MM.1S (cell line): Measurements from ENCODE around the gene MYH14.

ENCODE experiments used
- DNase-seq: peaks from one replicate; pipeline ENCODE4 v3.0.0-alpha.2; 2015
- H2AFZ ChIP-seq: fragments of 300-600 bp; sonication (generic); 2 replicates; pipeline ENCODE4 v1.6.0; 2016; ENCODE audit warnings: antibody characterized with exemption, low read length
- H3F3A ChIP-seq: fragments of 300-600 bp; sonication (generic); 2 replicates; pipeline ENCODE4 v1.6.1; 2016; ENCODE audit warnings: mild to moderate bottlenecking, antibody characterized with exemption, low read length, moderate library complexity, mixed read lengths; ENCODE audit not compliant: insufficient read depth
- H3K27ac ChIP-seq: fragments of 300-600 bp; sonication (generic); 2 replicates; pipeline ENCODE4 v1.5.1; 2016; ENCODE audit warnings: mild to moderate bottlenecking, low read length
- H3K27me3 ChIP-seq: fragments of 300-600 bp; sonication (generic); replicated peaks from 2 replicates; pipeline ENCODE4 v1.6.0; 2016; ENCODE audit warnings: low read length; ENCODE audit not compliant: insufficient read depth
- H3K36me3 ChIP-seq: fragments of 300-600 bp; sonication (generic); replicated peaks from 2 replicates; pipeline ENCODE4 v1.6.1; 2016; ENCODE audit warnings: mild to moderate bottlenecking, low read length, mixed read lengths; ENCODE audit not compliant: insufficient read depth
- H3K4me1 ChIP-seq: fragments of 300-600 bp; sonication (generic); 2 replicates; pipeline ENCODE4 v1.6.1; 2016; ENCODE audit warnings: low read length, mixed read lengths
- H3K4me2 ChIP-seq: fragments of 300-600 bp; sonication (generic); 2 replicates; pipeline ENCODE4 v1.6.0; 2016; ENCODE audit warnings: low read depth, low read length
- H3K4me3 ChIP-seq: fragments of 300-600 bp; sonication (generic); 2 replicates; pipeline ENCODE4 v1.5.1; 2016; ENCODE audit warnings: low read length, mixed read lengths
- H3K79me2 ChIP-seq: fragments of 300-600 bp; sonication (generic); 2 replicates; pipeline ENCODE4 v1.6.1; 2016; ENCODE audit warnings: mixed run types, low read length, mixed read lengths
- H3K9ac ChIP-seq: fragments of 300-600 bp; sonication (generic); 2 replicates; pipeline ENCODE4 v1.6.1; 2016; ENCODE audit warnings: low read length, mixed read lengths
- H3K9me2 ChIP-seq: fragments of 300-600 bp; sonication (generic); replicated peaks from 2 replicates; pipeline ENCODE4 v1.6.1; 2016; ENCODE audit warnings: mild to moderate bottlenecking, low read length, mixed read lengths; ENCODE audit not compliant: insufficient read depth
- H3K9me3 ChIP-seq: fragments of 300-600 bp; sonication (generic); replicated peaks from 2 replicates; pipeline ENCODE4 v1.6.1; 2016; ENCODE audit warnings: mild to moderate bottlenecking, low read length, mixed read lengths; ENCODE audit not compliant: insufficient read depth
- H4K20me1 ChIP-seq: fragments of 300-600 bp; sonication (generic); 2 replicates; pipeline ENCODE4 v1.6.1; 2016; ENCODE audit warnings: mild to moderate bottlenecking, low read length, moderate library complexity, mixed read lengths; ENCODE audit not compliant: insufficient read depth
- EZH2 ChIP-seq: fragments of 300-600 bp; sonication (generic); optimal IDR thresholded peaks from 2 replicates; pipeline ENCODE3; 2017; ENCODE audit warnings: low read depth, mild to moderate bottlenecking, antibody characterized with exemption, low read length, mixed read lengths
- EZH2phosphoT487 ChIP-seq: fragments of 300-600 bp; sonication (generic); IDR thresholded peaks from 2 replicates; pipeline ENCODE4 v1.6.1; 2018; ENCODE audit warnings: antibody characterized with exemption, low read length
- TF ChIP-seq, protein P1 (sequence below): fragments of 300-600 bp; sonication (generic); IDR thresholded peaks from 2 replicates; pipeline ENCODE4 v1.5.1; 2016; ENCODE audit warnings: antibody characterized with exemption, low read length, mixed read lengths

The MYH14 gene

DNA sequence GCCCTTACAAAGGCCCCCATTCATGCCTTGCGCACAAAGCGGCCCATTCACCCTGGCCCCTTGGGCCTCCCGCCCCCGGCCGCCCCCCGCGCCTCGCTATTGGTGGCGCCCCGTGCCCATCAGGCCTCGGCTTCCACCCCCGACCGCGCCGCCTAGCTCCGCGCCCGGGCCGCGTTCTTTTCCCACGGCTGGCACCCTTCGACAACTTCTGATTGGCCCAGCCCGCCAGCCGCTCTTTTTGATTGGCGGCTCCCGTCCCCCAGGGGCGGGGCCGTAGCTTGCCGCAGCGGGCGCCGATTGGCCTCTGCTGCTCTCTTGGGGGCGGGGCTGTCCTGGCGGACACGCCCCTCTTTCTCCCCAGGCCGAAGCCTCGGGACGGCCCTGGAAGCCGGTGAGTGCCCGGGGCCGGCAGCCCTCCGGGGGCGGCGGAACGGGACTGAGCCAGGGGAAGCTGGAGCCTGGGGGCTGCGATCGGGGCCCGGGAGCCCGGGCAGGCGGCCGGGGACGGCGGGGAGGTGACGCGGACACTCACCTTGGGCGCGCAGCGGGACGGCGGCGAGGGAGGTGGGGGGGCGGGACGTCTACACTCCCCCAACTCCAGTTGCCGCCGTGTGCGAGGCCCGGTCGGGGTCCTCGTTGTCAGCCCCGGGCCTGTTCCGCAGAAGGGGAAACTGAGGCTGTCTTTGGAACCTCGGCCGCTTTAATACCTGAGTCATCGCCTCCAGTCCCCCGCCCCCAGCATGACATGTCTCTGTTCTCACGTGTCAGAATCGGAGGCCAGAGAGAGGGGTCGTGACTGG, at the start of gene MYH14:
MYH14 (plus strand) TSS at position 342 of the 800 bp plus-strand sequence. CDS start 6,744 bp downstream, outside the sequence.
- no peak for DNase-seq
- Histone ChIP-seq H3K79me2 (no peaks in the 10 kb centered on the region), H3K27ac (no peak within 1 kb of the TSS), H3K9ac (no peak within 1 kb of the TSS), H2AFZ (no peak within 1 kb of the TSS), H3K4me2 (no peak within 1 kb of the TSS), H3K4me3 (no peak within 1 kb of the TSS), H4K20me1 (no peaks in the 10 kb centered on the region), H3F3A (no peaks in the 10 kb centered on the region), H3K9me2 (no peaks in the 10 kb centered on the region), H3K4me1 (no peaks in the 10 kb centered on the region), H3K36me3 (no peaks in the 10 kb centered on the region), H3K27me3 (peaks cover 71% of the 10 kb centered on the region), H3K9me3 (no peaks in the 10 kb centered on the region)
- TF ChIP-seq EZH2phosphoT487 (no peak), EZH2 (no peak)
- TF ChIP-seq, protein P1, sequence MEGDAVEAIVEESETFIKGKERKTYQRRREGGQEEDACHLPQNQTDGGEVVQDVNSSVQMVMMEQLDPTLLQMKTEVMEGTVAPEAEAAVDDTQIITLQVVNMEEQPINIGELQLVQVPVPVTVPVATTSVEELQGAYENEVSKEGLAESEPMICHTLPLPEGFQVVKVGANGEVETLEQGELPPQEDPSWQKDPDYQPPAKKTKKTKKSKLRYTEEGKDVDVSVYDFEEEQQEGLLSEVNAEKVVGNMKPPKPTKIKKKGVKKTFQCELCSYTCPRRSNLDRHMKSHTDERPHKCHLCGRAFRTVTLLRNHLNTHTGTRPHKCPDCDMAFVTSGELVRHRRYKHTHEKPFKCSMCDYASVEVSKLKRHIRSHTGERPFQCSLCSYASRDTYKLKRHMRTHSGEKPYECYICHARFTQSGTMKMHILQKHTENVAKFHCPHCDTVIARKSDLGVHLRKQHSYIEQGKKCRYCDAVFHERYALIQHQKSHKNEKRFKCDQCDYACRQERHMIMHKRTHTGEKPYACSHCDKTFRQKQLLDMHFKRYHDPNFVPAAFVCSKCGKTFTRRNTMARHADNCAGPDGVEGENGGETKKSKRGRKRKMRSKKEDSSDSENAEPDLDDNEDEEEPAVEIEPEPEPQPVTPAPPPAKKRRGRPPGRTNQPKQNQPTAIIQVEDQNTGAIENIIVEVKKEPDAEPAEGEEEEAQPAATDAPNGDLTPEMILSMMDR = no peak

DNA sequence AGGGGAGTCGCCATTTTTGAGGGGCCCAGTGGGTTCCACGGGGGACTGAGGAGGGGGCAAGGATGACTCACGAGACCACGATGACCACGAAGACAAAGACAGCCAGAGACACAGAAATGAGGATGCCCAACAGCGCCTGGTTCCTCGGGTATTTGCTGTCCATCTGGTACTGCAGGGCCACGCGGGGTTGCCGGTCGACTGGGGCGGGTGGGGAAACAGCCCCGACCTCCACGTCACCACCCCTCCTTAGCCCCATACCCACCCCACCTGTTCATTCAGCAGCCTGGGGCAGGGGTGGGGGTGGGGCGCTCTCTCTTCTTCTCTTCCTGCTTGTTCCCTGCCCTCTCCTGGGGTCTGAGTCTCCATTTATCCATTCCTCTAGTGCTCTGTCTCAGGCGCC, 48.9 kb upstream of the MYH14 start:
- no peak for DNase-seq
- Histone ChIP-seq H4K20me1 (no peaks in the 10 kb centered on the region), H3K9me2 (no peaks in the 10 kb centered on the region), H3K4me1 (no peaks in the 10 kb centered on the region), H3K4me3 (no peak overlapping the region), H3K27ac (no peak overlapping the region), H2AFZ (no peak overlapping the region), H3K36me3 (no peaks in the 10 kb centered on the region), H3K9me3 (no peaks in the 10 kb centered on the region), H3K79me2 (no peaks in the 10 kb centered on the region), H3K27me3 (peaks cover 64% of the 10 kb centered on the region), H3K9ac (no peak overlapping the region), H3K4me2 (no peak overlapping the region), H3F3A (no peaks in the 10 kb centered on the region)
- TF ChIP-seq, protein P1 = no peak

DNA sequence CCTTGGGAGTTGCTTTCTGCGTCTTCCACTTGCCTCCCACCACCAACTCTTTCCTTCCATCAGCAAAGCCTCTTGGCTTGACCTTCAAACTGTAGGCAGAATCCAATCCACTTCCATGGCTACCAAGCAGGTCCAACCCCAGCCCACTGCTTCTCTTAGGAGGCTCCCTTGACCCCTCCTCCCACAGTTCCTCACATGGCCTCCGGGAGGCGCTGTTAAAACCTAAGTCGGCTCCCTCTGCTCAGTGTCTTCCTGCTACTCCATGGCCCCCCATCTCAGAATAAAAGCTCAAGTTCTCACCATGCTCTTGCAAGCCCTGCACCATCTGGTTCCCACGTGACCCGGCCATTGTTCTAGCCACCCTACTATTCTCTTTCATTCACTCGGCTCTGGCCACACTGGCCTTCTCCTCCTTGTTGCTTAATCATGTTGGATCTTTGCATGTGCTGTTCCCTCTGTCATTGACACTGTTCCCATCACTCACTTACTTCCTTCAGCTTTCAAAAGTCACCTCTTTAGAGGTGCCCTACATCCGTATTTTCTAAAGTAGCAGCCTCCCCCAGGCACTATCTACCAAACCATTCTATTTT, 47.8 kb upstream of the MYH14 start:
- Histone ChIP-seq H3K9me3 (no peaks in the 10 kb centered on the region), H2AFZ (no peak overlapping the region), H3F3A (no peaks in the 10 kb centered on the region), H3K4me1 (no peaks in the 10 kb centered on the region), H3K9ac (no peak overlapping the region), H3K9me2 (no peaks in the 10 kb centered on the region), H3K4me2 (no peak overlapping the region), H4K20me1 (no peaks in the 10 kb centered on the region), H3K27ac (no peak overlapping the region), H3K36me3 (no peaks in the 10 kb centered on the region), H3K27me3 (peaks cover 61% of the 10 kb centered on the region), H3K79me2 (no peaks in the 10 kb centered on the region), H3K4me3 (no peak overlapping the region)
- DNase-seq = no peak
- TF ChIP-seq, protein P1 = no peak
- TF ChIP-seq EZH2phosphoT487 (no peak), EZH2 (no peak)
